ENCODE results near the gene MYT1. TPM values are rescaled to one million over a fixed set of nuclear protein-coding genes. Genes with fewer than 3 reads are reported as not detected.

The MYT1 gene
- total RNA-seq, 2 donors from 2014 or later, result 2.4 to 4.5 TPM

DNA sequence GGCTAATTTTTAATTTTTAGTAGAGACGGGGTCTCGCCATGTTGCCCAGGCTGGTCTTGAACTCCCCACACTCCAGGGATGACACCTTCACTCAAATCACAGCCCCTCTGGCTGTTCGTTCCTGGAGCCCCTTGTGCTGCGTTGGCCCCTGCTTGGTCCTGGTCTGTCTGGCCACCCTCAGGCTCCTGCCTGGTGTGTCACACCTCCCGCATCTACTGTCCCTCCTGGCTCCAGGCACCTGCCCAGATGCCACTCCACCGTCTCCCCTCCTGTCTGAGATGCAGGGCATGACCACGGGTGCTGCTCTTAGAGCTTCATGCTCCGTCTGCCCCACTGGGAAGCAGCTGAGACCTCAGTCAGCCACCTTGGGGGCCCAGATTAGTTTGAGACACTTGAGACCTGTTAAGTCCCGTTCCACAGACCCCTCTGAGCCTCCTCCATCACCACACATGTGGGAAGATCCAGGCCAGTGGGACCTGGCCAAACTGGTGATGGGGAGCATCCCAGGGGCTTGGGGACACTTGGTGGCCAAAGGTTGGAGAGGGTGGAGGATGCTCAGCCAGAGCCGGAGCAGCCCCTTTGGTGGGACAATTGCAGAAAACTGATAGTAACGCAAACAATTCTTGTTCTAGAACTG is 35.0 kb upstream of the MYT1 start:
- H3K9me3 Mint-ChIP-seq, result peaks cover 3% of the 10 kb centered on the region
- 88 to 91% methylated on average over 10 to 11 of the region's 11 CpGs for WGBS, 2 experiments (ENCODE audit: insufficient coverage in 1 of 2, insufficient read length in 1 of 2)
- H3K36me3 Mint-ChIP-seq (ENCODE audit: low read depth), result no peaks in the 10 kb centered on the region
- Histone ChIP-seq H3K4me3 (ENCODE audit: low read length) (no peak overlapping the region), H3K36me3 (ENCODE audit: control insufficient read depth, insufficient read depth, low read length) (no peaks in the 10 kb centered on the region), H3K4me1 (ENCODE audit: control insufficient read depth, insufficient read depth, low read length) (no peaks in the 10 kb centered on the region), H3K9me3 (ENCODE audit: control insufficient read depth, low read length) (no peaks in the 10 kb centered on the region), H3K27ac (ENCODE audit: low read depth, low read length) (no peak overlapping the region), H3K9ac (ENCODE audit: extremely low read depth, low read length, poor library complexity, severe bottlenecking) (no peak overlapping the region), H3K27me3 (ENCODE audit: control insufficient read depth, insufficient read depth, low read length, poor library complexity, severe bottlenecking) (peaks cover 23% of the 10 kb centered on the region)
- no peak overlapping the region for H3K4me3 Mint-ChIP-seq
- H3K4me1 Mint-ChIP-seq, result no peaks in the 10 kb centered on the region
- no peak for TF ChIP-seq CTCF (conservative IDR thresholded peaks at IDR 0.05)
- peaks cover 19% of the 10 kb centered on the region for H3K27me3 Mint-ChIP-seq (ENCODE audit: insufficient read depth)
- no peak for DNase-seq
- no peak overlapping the region for H3K27ac Mint-ChIP-seq

DNA sequence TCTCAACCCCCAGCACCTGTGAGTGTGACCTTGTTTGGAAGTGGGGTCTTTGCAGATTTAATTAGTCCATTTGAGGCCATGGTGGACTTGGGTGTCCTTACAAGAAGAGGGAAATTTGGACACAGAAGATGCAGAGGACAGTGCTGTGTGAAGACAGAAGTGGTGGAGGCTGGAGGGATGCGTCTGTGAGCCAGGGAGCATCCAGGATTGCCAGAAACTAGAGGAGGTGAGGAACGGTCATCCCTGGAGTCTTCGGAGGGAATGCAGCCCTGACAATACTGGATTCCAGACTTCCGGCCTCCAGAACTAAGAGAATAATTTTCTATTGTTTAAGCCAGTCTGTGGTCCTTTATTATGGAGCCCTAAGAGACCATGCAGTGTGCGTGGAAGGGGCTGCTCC is 34.0 kb upstream of the MYT1 start:
- H3K27ac ChIP-seq (ENCODE audit: low read depth, low read length), result no peak overlapping the region
- no peak overlapping the region for H3K27ac Mint-ChIP-seq
- whole genome bisulfite sequencing, 2 experiments (ENCODE audit: insufficient coverage in 1 of 2, insufficient read length in 1 of 2), result 85 to 88% methylated on average over 5 of the region's 5 CpGs
- H3K36me3 Mint-ChIP-seq (ENCODE audit: low read depth), result no peaks in the 10 kb centered on the region
- H3K27me3 ChIP-seq (ENCODE audit: control insufficient read depth, insufficient read depth, low read length, poor library complexity, severe bottlenecking), result peaks cover 19% of the 10 kb centered on the region
- no peaks in the 10 kb centered on the region for H3K4me1 Mint-ChIP-seq
- H3K9ac ChIP-seq (ENCODE audit: extremely low read depth, low read length, poor library complexity, severe bottlenecking), result no peak overlapping the region
- H3K9me3 ChIP-seq (ENCODE audit: control insufficient read depth, low read length), result no peaks in the 10 kb centered on the region
- H3K36me3 ChIP-seq (ENCODE audit: control insufficient read depth, insufficient read depth, low read length), result no peaks in the 10 kb centered on the region
- H3K4me3 ChIP-seq (ENCODE audit: low read length), result no peak overlapping the region
- H3K4me3 Mint-ChIP-seq, result no peak overlapping the region
- TF ChIP-seq CTCF (conservative IDR thresholded peaks at IDR 0.05), result no peak
- no peaks in the 10 kb centered on the region for H3K4me1 ChIP-seq (ENCODE audit: control insufficient read depth, insufficient read depth, low read length)
- peaks cover 15% of the 10 kb centered on the region for H3K27me3 Mint-ChIP-seq (ENCODE audit: insufficient read depth)
- H3K9me3 Mint-ChIP-seq, result peaks cover 3% of the 10 kb centered on the region
- DNase-seq, result no peak

- H3K27me3 ChIP-seq (ENCODE audit: control insufficient read depth, insufficient read depth, low read length, poor library complexity, severe bottlenecking), result peaks cover 19% of the 10 kb centered on the region
- no peaks in the 10 kb centered on the region for H3K9me3 ChIP-seq (ENCODE audit: control insufficient read depth, low read length)
- no peaks in the 10 kb centered on the region for H3K36me3 ChIP-seq (ENCODE audit: control insufficient read depth, insufficient read depth, low read length)
- Mint-ChIP-seq H3K4me1 (no peaks in the 10 kb centered on the region), H3K9me3 (peaks cover 3% of the 10 kb centered on the region), H3K27me3 (ENCODE audit: insufficient read depth) (peaks cover 15% of the 10 kb centered on the region), H3K4me3 (no peak overlapping the region), H3K36me3 (ENCODE audit: low read depth) (no peaks in the 10 kb centered on the region), H3K27ac (no peak overlapping the region)
- DNase-seq, result no peak
- H3K4me3 ChIP-seq (ENCODE audit: low read length), result no peak overlapping the region
- 86 to 94% methylated on average over 3 to 10 of the region's 10 CpGs for WGBS, 2 experiments (ENCODE audit: insufficient coverage in 1 of 2, insufficient read length in 1 of 2)
- H3K9ac ChIP-seq (ENCODE audit: extremely low read depth, low read length, poor library complexity, severe bottlenecking), result no peak overlapping the region
- no peak overlapping the region for H3K27ac ChIP-seq (ENCODE audit: low read depth, low read length)
- no peaks in the 10 kb centered on the region for H3K4me1 ChIP-seq (ENCODE audit: control insufficient read depth, insufficient read depth, low read length)
- TF ChIP-seq CTCF (conservative IDR thresholded peaks at IDR 0.05), result no peak
These were observed 33.4 kb upstream of the MYT1 start for GRCh38 chr20:64130876-64131275.

All from endodermal cell (in vitro differentiated cells).